Cardiac muscle cell (in vitro differentiated cells and primary cell): Measurements from ENCODE around the gene EP400. TPM values are rescaled to one million over a fixed set of nuclear protein-coding genes. Genes with fewer than 3 reads are reported as not detected.

ENCODE experiments used
- DNase-seq, 2 donors: peaks; one replicate each; pipeline versions ENCODE4 v3.0.0 to v3.0.0-alpha.2; 2010 to 2017; ENCODE audit warnings: low read depth in 1 of 2, low spot score in 1 of 2
- H3K27ac ChIP-seq: fragments of 200-600 bp; sonication (generic); 2 replicates; pipeline ENCODE4 v1.5.1; 2016
- H3K27me3 ChIP-seq: fragments of 200-600 bp; sonication (generic); 2 replicates; pipeline ENCODE4 v1.6.0; 2016; ENCODE audit warnings: control low read depth
- H3K36me3 ChIP-seq: fragments of 200-600 bp; sonication (generic); 2 replicates; pipeline ENCODE4 v1.5.1; 2016; ENCODE audit warnings: control low read depth
- H3K4me1 ChIP-seq: fragments of 200-600 bp; sonication (generic); 2 replicates; pipeline ENCODE4 v1.8.1; 2017; ENCODE audit warnings: low read depth, mild to moderate bottlenecking, mixed run types
- H3K4me3 ChIP-seq: fragments of 200-600 bp; sonication (generic); 2 replicates; pipeline ENCODE4 v1.5.1; 2016; ENCODE audit warnings: mild to moderate bottlenecking
- H3K9me3 ChIP-seq: fragments of 200-600 bp; sonication (generic); 2 replicates; pipeline ENCODE4 v1.5.1; 2017; ENCODE audit warnings: low read depth, mild to moderate bottlenecking, control low read depth
- polyA plus RNA-seq: library from polyadenylated mRNA; unstranded; fragments of >200 nt; fragmentation: Nextera tagmentation; extraction: Ambion mirVana; gene quantifications from 2 replicates; pipeline ENCODE4 v1.2.1, GENCODE V29; 2016
- total RNA-seq: library from RNA; depleted of rRNA; stranded (reverse); fragments of >200 nt; gene quantifications from 2 replicates; pipeline ENCODE4 v1.2.3, GENCODE V29; 2016
- TF ChIP-seq, protein P1 (sequence below): IDR thresholded peaks from 2 replicates; pipeline ENCODE4 v1.5.1; 2012; ENCODE audit warnings: low read depth, mild to moderate bottlenecking, low read length

The EP400 gene
- total and polyA plus RNA-seq, 2 experiments from 2014 or later, result 14.6 to 28.4 TPM

DNA sequence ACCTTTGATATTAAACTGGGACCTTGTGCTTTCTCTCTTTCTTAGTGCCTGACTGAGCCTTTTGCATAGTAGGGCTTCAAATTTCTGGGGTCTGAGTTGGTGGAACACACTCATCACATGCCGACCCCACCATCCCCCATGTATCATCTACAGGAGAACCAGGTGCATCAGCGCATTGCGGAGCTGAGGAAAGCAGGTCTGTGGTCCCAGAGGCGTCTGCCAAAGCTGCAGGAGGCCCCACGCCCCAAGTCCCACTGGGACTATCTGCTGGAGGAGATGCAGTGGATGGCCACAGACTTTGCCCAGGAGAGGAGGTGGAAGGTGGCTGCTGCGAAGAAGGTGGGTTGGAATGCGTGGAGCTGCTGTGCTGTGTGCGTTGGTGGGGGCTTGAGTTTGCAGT lies 37.8 kb downstream of the EP400 start:
- no peaks in the 10 kb centered on the region for H3K27me3 ChIP-seq
- no peak overlapping the region for H3K27ac ChIP-seq
- TF ChIP-seq, protein P1, sequence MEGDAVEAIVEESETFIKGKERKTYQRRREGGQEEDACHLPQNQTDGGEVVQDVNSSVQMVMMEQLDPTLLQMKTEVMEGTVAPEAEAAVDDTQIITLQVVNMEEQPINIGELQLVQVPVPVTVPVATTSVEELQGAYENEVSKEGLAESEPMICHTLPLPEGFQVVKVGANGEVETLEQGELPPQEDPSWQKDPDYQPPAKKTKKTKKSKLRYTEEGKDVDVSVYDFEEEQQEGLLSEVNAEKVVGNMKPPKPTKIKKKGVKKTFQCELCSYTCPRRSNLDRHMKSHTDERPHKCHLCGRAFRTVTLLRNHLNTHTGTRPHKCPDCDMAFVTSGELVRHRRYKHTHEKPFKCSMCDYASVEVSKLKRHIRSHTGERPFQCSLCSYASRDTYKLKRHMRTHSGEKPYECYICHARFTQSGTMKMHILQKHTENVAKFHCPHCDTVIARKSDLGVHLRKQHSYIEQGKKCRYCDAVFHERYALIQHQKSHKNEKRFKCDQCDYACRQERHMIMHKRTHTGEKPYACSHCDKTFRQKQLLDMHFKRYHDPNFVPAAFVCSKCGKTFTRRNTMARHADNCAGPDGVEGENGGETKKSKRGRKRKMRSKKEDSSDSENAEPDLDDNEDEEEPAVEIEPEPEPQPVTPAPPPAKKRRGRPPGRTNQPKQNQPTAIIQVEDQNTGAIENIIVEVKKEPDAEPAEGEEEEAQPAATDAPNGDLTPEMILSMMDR, result no peak
- no peak for DNase-seq
- H3K9me3 ChIP-seq, result no peaks in the 10 kb centered on the region
- peaks cover 34% of the 10 kb centered on the region for H3K36me3 ChIP-seq
- no peak overlapping the region for H3K4me3 ChIP-seq
- H3K4me1 ChIP-seq, result no peaks in the 10 kb centered on the region

DNA sequence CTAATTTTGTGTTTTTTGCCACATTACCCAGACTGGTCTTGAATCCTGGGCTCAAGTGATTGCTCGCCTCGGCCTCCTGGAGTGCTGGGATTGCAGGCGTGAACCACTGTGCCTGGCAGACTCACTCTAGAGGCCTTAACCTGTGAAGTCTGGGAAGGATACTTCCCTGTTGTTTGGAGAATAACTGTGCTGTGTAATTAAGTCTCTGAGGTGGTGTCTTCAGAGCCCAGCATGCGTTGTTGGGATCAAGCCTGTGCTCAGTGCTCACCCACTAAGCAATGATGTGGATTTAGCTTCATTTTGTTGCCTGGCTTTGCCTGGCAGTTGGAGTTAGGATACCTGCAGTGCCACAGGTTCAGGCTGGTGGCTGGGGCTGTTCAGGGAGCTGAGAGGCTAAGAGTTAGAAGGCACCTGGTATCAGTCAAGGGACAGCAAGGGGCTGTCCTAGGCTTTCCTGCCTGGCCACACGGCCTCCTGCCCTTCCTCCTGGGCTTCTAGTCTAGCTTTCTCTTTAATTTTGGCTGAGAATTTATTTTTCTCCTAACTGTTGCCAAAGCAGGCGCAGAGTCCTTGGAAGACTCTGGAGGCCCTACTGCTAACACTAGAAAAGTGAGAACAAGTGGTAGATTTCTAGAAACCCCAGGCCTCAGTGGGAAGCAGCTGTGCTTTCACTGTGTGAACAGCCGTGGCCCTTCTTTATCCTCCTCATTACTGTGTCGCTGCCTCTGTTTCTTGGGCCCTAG lies 38.5 kb downstream of the EP400 start:
- TF ChIP-seq, protein P1, result no peak
- Histone ChIP-seq H3K27me3 (no peaks in the 10 kb centered on the region), H3K4me1 (no peaks in the 10 kb centered on the region), H3K27ac (no peak overlapping the region), H3K4me3 (no peak overlapping the region), H3K9me3 (no peaks in the 10 kb centered on the region), H3K36me3 (peaks cover 40% of the 10 kb centered on the region)
- DNase-seq, result no peak

DNA sequence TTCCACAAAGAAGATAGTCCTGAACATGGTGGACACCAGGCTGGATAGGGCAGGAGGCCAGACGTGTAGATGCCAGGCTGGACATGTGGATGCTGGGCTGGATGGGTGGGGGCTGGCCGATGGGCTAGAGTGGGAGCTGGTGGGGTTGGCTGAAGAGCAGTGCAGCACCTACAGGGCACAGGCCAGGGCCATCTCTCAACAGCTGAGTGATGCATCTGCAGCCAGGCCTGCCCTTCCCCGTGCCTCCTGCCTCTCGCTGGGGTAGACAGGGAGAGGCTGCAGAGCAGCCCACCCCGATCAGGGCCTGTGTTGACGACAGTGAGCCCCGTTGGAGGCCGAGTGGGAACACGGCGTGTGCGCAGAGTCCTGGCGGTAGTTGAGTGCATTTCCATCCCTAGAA lies 39.3 kb downstream of the EP400 start:
- no peaks in the 10 kb centered on the region for H3K4me1 ChIP-seq
- no peaks in the 10 kb centered on the region for H3K9me3 ChIP-seq
- H3K4me3 ChIP-seq, result no peak overlapping the region
- peaks cover 48% of the 10 kb centered on the region for H3K36me3 ChIP-seq
- H3K27ac ChIP-seq, result no peak overlapping the region
- DNase-seq, result no peak
- TF ChIP-seq, protein P1, result no peak
- no peaks in the 10 kb centered on the region for H3K27me3 ChIP-seq

DNA sequence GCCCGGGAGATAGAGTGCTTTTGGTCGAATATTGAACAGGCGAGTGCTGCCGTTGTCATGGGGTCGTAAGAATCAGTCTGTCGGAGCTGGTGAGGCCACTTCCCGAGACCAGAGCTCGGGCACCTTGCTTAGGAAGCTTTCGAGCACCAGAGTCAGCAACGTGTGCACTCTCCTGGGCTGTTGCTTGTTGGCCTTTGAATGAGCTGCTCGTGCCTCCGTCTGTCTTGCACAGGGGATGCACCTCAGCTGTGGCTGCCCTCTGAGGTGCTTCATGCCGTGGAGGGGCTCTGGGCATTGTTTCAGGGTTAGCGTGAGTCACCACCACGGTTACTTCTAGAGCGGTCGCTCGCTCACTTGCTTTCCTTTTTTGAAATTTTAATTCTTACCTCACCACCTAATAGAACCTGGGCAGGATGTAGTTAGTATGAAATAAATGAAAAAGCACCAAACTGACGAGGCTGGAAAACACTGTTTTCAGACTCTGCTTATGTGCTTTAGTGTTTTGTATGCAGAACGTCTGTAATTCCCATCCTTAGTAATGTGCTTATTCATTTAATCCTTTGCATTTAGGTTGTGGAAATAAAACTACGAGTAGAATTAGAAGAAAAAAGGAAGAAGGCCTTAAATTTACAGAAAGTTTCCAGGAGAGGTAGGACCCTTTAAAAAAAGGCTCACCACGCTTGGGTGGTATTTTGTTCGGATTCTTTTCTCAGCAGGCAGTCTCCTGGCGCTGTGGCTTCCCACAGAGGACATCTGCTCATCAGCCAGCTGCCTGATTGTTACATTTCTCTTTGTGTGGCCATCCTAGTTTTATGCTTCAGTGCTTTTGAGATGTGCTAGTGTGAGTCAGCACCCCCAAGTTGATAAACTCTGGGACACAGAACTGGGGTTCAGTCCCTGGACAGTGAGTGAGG lies 40.6 kb downstream of the EP400 start:
- DNase-seq, result no peak
- Histone ChIP-seq H3K4me3 (no peak overlapping the region), H3K27ac (no peak overlapping the region), H3K36me3 (peaks cover 54% of the 10 kb centered on the region), H3K27me3 (no peaks in the 10 kb centered on the region), H3K4me1 (no peaks in the 10 kb centered on the region), H3K9me3 (no peaks in the 10 kb centered on the region)
- TF ChIP-seq, protein P1, result no peak

DNA sequence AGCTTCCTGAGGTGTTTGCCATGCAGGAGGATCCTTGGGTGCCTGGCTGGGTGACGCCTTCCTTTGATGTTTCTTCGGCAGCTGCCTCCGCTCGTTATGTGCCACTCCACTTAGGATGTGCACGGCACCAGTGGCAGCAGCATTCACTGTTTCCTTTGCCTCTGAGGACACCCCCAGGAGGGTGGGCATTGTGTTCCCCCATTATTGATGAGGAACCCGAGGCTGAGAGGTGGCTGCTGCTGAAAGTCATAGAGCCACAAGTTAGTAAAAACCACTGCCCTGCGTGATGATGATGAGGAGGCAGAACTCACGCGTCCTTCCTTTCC lies 41.2 kb downstream of the EP400 start:
- TF ChIP-seq, protein P1, result no peak
- H3K27me3 ChIP-seq, result no peaks in the 10 kb centered on the region
- no peak overlapping the region for H3K4me3 ChIP-seq
- H3K9me3 ChIP-seq, result no peaks in the 10 kb centered on the region
- peaks cover 54% of the 10 kb centered on the region for H3K36me3 ChIP-seq
- H3K27ac ChIP-seq, result no peak overlapping the region
- no peak for DNase-seq
- no peaks in the 10 kb centered on the region for H3K4me1 ChIP-seq
